GM19324 (cell line): Measurements from ENCODE around the gene MAP2K6.

Source experiments
- ATAC-seq: cut with Tn5 transposase; IDR thresholded peaks from one replicate; pipeline ENCODE4 v1.9.1; 2021; ENCODE audit warnings: mild to moderate bottlenecking, moderate library complexity; ENCODE audit not compliant: unreplicated experiment, low FRiP score

MAP2K6 gene

DNA sequence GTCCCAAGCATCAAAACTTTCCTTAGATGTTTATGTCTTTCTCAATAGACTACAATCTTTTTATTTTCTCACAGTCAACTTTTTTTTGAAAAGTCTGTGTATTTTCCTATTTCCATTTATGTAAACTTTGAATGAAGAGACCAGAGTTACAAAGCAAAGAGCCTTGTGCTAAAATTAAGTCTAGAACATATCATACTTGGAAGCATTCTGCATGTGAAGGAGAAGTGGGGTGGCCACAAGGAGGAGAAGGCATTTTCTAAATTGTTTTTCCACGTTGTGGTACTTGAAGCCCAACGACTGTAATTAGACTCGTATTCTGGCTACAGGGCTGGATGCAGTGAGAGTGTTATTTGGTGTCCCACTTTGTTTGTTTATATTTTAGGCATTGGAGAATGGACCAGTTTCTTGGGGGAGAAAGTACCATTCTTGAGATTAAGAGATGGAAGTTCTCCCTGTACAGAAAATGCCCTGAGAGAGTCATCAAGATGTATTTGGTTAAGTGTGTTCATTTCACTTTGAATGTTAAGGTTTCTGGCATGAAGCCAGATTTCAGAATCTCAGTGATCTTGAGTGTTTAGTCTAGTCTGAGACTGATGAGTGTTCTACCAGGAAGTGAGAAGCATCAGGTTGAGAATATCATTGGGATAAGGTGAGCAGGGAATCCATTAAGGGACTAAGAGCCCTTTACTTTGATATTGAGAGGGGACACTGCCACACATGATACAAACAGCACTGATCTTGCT lies 71.6 kb downstream of the MAP2K6 start:
- no peak for ATAC-seq

DNA sequence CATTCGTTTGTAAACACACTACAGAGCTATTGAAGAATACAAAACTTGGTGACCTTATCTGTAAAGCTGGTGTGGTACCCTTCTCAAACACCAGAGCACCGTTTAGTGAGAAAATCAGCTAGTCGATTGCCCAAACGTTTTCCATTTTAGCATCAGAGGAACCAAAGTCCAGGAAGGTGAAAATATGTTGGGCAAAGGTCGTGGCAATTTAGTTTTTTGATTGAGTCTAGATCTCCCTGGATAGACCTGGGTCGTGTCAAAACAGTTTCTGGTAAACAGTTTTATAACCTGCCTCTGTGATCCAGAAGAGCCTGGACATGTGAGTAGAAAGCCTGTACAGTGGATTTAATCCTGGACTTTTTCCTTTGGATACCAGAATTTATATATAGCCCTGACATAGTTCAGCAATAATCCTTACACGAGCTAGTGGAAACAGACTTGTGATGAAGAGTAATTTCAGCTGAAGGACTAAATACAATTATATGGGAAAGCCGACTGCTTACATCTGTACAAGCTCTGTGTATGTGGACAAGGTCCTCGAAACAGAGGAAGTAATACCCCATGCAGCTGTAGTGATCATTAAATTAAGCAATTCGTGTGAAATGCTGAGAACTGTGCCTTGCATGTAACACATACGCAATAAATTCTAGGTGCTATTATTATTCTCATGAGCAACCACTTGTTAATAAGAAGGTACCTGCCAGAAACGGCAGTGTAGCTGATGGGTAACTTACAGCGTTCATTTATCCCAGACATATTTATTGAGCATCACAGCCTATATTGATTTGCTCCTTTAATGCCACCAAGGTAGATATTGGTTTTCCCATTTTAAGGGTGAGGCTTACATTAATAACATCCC lies 72.5 kb downstream of the MAP2K6 start:
- no peak for ATAC-seq

DNA sequence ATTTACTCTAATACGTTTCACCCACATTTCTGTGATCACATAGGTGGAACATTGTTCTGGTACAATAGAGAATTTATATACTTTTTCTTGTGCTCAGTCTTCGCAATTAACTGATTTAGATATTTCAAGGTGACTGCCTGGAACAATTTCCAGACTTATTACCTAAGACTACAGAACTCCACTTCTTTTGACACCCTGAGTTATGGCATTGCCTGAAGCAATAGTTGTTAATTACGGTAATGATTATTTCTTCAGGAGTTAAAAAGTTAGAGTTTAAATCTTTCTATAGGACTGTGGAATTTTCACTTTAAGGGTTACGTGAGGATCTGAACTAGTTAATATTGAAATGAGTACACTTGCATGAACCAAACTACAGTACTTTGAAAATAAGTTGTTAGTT lies 74.8 kb downstream of the MAP2K6 start:
- ATAC-seq, result no peak

DNA sequence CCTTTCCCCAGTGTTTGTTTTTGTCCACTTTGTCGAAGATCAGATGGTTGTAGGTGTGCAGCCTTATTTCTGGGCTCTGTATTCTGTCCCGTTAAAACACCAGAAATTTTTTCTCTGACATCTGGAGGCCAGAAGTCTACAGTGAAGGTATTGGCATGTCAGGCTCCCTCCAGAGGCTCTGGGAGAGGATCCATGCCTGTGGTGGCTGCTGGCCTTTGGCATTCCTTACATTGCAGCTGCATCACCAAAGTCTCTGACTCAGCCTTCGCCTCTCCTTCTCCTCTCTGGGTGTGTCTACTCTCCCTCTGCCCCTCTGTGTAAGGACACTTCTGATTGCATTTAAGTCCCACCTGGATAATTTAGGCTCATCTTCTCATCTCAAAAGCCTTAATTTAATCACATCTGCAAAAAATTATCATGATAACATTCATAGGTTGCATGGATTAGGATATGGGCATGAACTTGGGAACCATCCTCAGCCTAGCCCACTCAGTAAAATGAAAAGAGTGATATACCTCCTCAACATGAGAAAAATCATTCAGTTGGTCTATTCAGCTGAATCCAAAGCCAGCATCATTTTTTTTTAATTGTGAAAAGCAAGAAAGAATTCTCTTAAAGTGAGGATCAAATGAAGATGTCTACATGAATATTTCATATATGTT lies 78.0 kb downstream of the MAP2K6 start:
- no peak for ATAC-seq

DNA sequence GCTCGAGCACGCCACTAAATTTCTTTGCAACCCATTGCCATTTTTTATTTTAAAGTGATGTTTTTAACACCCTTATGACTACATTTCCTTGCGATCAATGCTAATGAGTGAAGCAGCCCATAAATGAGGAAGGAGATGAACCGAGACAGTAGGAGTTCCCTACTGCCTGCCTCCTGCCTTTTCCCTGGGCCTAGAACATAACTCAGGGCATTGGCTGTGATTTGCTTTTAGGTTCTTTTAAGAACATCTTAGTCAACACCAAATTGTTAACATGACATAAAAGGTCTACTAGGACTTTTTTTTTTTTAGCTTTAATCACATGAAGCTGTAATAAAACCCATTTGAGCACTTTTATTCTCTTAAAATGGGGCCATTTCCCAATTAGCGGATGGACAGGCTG lies 81.3 kb downstream of the MAP2K6 start:
- ATAC-seq, result no peak

DNA sequence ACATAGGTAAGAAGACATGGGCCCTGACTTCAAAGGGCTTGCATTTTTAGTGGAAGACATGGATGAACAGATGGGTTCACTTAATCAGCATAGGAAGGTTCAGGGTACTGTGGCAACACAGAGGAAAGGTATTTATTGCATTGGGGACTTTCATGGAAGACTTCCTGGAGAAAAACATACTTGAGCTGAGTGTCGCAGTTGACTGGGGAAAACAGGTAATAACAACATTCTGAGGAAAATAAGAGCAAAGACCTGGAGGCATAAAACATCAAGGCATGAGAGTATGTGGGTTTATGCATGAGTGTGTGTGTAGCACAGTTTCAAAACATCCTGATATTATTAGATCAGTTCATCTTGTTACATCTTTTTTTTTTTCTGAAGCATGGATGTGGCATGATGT lies 82.7 kb downstream of the MAP2K6 start:
- no peak for ATAC-seq

DNA sequence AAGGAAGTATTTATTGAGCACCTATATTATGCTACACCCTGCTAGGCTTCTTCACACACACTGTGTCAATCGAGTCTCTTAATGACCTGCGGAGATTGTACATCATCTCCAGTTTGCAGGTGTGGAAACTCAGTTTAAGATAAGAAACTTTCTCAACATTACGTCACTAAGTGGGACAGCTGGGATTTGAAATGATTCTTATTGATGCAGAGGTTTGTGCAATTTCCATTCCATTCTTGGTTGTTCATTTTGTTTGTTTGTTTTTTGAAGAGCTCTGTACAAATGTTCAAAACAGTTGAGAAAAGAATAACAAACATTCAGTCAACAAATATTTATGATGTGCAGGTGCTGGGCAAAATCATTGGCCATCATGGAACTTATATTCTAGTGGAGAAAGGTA lies 84.8 kb downstream of the MAP2K6 start:
- ATAC-seq, result no peak

DNA sequence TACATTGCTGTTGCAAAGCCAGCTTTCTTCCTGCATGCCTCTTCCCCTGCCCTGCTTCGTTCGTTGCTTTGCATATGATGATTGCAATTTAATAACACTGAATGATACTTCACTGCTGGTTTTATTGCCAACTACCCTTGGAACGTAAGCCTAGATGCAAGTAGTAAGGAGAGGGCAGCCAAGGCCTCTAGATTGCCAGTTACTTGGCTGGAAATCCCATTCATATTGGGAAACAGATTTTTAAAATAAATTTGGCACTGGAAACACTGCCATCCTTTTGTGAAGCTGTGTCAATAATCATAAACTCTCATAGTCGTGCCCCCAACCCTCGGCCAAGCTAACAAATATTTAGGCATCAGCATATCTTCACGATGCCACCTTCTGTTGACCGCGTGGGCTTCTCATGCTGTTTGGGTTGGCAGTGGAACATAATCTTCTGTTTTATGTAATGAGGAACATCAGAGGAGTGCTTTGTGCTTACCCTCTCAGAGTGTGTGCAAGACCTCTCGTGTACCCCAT lies 86.5 kb downstream of the MAP2K6 start:
- no peak for ATAC-seq

DNA sequence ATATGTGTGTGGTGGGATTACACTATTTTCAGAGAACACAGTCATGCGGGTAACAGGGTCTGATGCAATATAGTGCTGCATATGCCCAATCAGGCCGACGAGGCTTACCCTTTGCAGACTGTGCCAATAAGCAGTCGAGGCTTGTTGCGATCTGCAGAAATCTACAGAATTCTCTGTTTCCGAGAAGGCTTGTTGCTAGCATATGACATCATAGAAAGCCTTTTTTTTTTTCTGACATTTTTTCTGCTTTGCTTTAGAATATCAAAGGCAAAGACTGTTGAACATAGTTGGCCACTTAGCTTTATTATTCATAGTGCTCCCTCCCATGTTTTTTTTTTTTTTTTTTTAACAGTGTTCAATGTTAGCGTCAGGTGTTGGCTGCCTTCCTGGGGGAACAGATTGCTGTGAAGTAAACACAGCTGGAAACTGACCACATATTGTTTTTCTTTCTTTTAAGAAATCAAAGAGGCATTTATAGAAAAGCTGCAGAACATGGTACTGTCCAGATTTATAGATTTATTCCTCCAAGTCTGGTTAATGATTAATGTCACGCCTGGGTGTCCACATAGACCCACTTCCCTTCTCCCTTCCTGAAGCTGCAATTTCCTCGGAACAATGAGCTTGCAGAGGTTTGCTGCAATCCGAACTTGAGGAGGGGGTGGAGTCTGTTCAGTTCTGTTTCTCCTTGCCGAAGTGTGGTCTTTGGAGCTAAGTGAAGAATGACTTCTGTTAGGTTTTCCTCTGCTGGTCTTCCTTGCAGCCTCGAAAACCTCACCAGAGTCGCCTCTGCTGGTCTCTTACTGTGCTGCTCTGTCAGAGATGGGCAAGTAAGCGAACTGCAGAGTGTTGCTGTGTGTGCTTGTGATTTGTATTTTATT lies 87.3 kb downstream of the MAP2K6 start:
- no peak for ATAC-seq

DNA sequence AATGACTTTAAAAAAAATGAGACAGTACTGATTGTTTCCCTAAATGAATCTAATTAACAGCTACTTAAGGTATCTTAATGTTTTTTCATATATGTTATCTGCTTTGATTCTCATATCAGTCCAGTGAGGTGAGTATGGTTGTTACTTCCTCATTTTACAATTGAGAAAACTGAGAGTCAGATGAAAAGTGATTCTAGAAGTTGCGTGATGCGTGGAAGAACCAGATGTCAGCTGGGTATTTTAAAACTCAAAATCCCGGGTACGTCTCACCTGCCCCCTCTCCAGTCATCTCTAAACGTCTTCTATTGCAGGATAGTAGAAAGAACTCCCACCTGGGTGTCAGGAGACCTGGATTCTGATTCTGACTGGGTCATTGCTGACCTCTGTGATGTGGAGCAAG lies 89.2 kb downstream of the MAP2K6 start:
- ATAC-seq, result peak; percentile 78

DNA sequence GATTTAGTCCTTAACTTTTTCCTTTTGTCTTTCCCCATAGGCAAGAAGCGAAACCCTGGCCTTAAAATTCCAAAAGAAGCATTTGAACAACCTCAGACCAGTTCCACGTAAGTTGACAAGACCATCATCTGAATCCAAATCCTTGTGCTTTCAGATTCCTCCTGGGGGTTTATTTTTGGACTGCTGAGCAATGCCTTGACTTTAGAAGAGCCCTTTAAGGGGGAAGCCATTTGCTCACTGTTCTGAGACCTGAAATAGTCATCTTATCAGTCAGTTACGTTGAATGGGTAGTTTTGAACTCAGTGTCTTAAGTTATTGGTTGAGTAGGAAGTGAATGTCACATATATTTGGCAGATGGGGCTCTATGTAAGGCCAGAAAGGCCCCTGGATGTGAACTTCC lies 91.2 kb downstream of the MAP2K6 start:
- ATAC-seq, result no peak

DNA sequence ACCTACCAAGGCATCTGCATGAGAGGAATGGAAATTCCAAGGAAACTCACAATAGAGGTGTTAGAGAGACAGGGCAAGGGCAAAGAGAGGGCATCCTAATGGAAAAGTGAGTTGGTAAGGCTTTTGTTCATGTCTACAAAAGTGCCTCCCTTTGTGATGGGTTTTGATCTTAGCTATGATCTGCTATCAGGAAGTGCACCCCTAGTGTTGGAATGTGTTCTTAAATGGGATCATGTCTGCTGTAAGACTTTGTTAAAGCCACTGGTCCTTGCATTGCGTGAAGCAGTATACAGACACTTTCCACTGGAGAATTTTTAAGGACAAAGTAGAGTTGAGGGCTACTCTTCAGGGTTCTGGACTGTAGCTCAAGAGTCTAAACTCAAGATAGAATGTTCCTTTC lies 92.0 kb downstream of the MAP2K6 start:
- no peak for ATAC-seq

DNA sequence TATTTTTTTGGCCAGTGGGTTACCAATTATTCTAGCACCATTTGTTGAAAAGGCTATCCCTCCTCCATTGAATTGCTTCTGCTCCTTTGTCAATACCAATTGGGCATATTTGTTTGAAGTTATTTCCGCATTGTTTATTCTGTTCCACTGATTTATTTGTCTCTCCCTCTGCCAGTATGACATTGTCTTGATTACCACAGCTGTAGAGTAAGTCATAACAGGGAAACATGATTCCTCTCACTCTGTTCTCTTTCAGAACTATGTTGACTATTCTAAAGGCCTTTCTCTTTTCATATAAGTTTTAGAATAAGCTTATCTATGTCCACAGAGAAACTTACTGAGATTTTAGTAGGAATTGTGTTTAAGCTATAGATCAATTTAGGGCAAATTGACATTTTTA lies 94.3 kb downstream of the MAP2K6 start:
- ATAC-seq, result no peak

DNA sequence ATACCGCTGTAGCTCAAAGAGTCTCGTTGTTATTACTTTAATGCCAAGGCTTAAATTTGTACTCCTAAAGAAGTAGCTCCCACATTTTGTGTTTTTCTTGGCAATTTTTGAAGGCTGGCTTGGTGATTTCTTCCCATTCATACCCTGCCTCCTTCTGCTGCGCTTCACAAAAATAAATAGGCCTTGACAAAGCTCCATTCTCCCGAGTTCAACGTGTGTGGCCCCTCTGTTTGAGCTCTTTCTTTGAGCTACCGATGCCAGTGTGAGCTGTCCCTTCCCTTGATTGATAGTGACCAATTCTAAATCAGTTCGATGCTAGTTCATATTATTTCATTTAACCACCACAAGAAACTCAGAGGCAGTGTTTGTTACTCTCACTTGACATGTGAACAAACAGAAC lies 96.8 kb downstream of the MAP2K6 start:
- no peak for ATAC-seq

DNA sequence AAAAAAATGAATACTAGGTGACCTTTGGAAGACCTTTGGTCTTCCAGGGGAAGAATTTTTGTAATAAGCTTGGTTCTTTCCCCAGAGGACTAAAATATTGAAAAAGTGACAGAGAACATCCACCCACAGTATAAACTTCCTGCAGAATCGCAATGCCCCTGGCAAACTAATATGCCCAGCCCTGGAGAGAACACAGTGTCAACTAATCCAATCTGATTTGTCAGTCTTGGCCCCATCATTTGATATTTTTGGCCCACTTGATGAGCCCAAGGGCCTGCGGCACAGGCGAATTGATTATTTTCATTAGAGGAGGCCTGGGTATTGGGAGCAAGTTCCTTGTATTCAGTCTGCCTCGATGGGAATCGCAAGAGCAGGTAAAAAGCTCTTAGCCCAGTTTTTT lies 98.4 kb downstream of the MAP2K6 start:
- no peak for ATAC-seq

DNA sequence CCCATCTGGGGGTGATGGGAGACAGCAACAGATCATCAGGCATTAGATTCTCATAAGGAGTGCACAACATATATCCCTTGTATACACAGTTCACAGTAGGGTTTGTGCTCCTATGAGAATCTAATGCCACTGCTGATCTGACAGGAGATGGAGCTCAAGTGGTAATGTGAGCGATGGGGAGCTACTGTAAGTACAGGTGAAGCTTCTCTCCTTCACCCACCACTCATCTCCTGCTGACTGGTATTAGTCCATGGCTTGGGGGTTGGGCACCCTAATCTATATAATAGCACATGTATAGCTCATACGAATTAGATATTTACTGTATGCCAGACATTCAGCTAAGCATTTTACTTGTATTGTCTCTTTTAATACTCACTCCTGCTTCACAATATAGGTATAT lies 101.7 kb downstream of the MAP2K6 start:
- no peak for ATAC-seq

DNA sequence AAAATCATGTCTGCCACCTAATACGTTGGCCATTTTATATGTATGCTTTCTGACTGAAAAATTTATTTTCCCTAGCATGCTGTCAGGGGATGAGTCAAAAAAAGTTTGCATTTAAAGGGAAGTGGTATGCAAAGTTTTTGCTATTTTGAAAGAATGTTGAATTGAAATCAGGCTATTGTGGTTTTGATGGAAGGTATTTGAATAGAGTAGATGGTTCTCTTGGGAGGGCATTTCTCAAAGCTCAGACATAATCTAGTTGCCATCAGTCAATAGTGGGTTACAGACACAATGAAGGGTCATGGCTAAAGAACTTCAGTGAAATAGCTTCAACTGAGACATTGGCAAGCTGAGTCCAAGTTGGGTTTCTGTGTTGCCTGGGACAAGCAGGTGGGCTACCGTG lies 102.4 kb downstream of the MAP2K6 start:
- ATAC-seq, result peak; percentile 91

DNA sequence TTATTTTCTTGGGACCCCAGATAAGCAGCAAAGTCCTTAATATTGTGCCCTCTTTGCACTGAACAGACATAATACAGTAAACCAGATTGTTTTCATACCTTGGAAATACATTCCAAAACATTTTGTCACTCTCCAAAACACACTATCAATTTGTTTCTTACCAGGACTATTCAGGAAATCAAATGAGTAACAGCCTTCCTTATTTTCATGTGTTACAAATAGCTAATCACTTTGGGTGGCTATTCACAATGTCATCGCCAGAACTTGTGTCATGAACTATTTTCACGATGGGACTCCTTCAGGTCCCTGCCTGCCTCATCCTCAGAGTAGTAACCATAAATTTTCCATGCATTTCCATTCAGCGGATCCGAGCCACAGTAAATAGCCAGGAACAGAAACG lies 104.5 kb downstream of the MAP2K6 start:
- no peak for ATAC-seq

DNA sequence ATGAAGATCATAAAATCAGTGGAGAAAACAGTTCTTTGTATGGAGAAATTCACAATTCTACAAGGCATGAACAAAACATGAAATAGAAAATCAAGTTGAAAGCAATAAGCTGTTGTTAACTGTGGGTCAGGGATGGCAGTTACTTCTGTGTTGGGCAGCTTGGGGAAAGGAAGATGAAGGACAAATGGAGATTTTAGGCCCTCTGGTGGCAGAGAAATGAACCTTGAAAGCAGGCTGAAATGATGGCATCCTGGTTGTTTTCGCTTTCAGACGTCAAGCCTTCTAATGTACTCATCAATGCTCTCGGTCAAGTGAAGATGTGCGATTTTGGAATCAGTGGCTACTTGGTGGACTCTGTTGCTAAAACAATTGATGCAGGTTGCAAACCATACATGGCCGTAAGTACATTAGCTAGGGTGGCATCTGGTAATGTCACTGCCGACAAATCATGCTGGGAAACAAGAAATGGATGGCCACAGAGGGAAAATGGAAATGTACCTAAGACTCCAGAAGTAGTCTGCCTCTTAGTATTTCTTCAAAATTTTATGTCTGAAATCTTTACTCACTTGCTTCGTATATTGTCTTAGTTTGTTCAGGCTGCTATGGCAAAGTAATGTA lies 108.9 kb downstream of the MAP2K6 start:
- no peak for ATAC-seq

DNA sequence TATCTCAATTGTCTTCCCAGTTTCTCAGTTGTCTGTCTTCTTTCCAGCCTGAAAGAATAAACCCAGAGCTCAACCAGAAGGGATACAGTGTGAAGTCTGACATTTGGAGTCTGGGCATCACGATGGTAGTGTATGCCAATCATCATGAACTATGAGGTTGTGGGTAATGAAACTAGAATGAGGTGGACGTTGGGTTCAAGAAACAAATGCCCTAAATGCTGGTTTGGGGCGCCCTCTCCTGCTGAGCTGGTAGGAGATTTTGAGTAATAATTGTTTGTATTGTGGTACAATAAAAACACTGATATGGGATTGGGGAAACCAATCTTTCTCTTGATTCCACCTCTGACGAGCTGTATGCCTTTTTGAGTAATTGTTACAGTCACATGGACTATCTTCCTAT lies 110.4 kb downstream of the MAP2K6 start:
- no peak for ATAC-seq
